BJ (cell line): ENCODE measurements around the gene CLOCK. TPM values are rescaled to one million over a fixed set of nuclear protein-coding genes. Genes with fewer than 3 reads are reported as not detected.

ENCODE experiments used
- CTCF ChIA-PET: fragments of 350-600 bp; formaldehyde crosslinking; extraction: SDS; loops from one replicate; lab custom pipeline; 2021; ENCODE audit warnings: antibody characterized with exemption, inconsistent platforms; lab: Yijun Ruan, JAX
- POLR2A ChIA-PET: fragments of 300-600 bp; sonication (Branson Sonifier 250); formaldehyde crosslinking; extraction: SDS; loops from one replicate; lab custom pipeline; 2021; ENCODE audit warnings: antibody characterized with exemption; lab: Charles Lee
- DNase-seq: peaks from one replicate; pipeline ENCODE4 v3.0.0-alpha.2; 2011; ENCODE audit warnings: low read depth
- H3K27me3 ChIP-seq: 2 replicates; pipeline ENCODE4 v1.6.0; 2011; ENCODE audit warnings: low read length; ENCODE audit not compliant: control insufficient read depth, insufficient read depth
- H3K36me3 ChIP-seq: 2 replicates; pipeline ENCODE4 v1.5.1; 2011; ENCODE audit warnings: low read length; ENCODE audit not compliant: control insufficient read depth, insufficient read depth
- H3K4me3 ChIP-seq: 2 replicates; pipeline ENCODE4 v1.5.1; 2011; ENCODE audit warnings: low read depth, mild to moderate bottlenecking, control low read depth, low read length
- polyA plus RNA-seq: library from polyadenylated mRNA; depleted of rRNA; stranded (reverse); fragments of >200 nt; gene quantifications from 2 replicates; pipeline ENCODE4 v1.2.3, GENCODE V29; 2011
- TF ChIP-seq, protein P1 (sequence below): IDR thresholded peaks from 2 replicates; pipeline ENCODE4 v1.5.1; 2011; ENCODE audit warnings: low read depth, mild to moderate bottlenecking, control low read depth, inconsistent platforms, low read length, moderate library complexity; ENCODE audit not compliant: insufficient read depth

CLOCK gene
- polyA plus RNA-seq, 1 experiment: 14.5 TPM

- ChIA-PET CTCF (no interaction called here), POLR2A (interaction anchor here (0.6 kb wide), 1 partner anchor 16 kb away, joined by 3 read pairs; no protein-coding TSS in a partner anchor)
- TF ChIP-seq, protein P1, sequence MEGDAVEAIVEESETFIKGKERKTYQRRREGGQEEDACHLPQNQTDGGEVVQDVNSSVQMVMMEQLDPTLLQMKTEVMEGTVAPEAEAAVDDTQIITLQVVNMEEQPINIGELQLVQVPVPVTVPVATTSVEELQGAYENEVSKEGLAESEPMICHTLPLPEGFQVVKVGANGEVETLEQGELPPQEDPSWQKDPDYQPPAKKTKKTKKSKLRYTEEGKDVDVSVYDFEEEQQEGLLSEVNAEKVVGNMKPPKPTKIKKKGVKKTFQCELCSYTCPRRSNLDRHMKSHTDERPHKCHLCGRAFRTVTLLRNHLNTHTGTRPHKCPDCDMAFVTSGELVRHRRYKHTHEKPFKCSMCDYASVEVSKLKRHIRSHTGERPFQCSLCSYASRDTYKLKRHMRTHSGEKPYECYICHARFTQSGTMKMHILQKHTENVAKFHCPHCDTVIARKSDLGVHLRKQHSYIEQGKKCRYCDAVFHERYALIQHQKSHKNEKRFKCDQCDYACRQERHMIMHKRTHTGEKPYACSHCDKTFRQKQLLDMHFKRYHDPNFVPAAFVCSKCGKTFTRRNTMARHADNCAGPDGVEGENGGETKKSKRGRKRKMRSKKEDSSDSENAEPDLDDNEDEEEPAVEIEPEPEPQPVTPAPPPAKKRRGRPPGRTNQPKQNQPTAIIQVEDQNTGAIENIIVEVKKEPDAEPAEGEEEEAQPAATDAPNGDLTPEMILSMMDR: no peak
- Histone ChIP-seq H3K36me3 (no peaks in the 10 kb centered on the region), H3K27me3 (no peaks in the 10 kb centered on the region), H3K4me3 (no peak overlapping the region)
- DNase-seq: no peak
Measured at GRCh38 chr4:55507612-55508011, 39.1 kb downstream of the CLOCK start.

- Histone ChIP-seq H3K4me3 (no peak overlapping the region), H3K27me3 (no peaks in the 10 kb centered on the region), H3K36me3 (no peaks in the 10 kb centered on the region)
- TF ChIP-seq, protein P1: no peak
- DNase-seq: no peak
- ChIA-PET CTCF (no interaction called here), POLR2A (no interaction called here)
Measured at GRCh38 chr4:55503169-55503568, 43.5 kb downstream of the CLOCK start.

DNA sequence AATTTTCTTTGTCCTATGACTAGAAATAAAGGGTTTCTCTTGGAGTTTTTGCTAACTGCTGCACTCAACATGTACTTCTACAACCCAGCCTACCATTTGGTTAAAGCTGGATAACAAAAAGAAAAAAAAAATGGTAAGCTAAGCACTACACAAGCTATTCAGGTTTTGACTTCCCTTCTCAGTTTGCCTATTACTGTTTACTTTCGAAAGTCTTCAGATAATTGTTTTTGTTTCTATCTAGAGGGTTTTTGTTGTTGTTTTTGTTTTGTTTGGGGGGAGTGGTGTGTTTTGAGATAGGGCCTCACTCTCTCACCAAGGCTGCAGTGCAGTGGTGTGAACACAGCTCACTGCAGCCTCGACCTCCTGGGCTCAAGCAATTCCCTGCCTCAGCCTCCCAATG lies 46.6 kb downstream of the CLOCK start:
- Histone ChIP-seq H3K4me3 (no peak overlapping the region), H3K27me3 (no peaks in the 10 kb centered on the region), H3K36me3 (no peaks in the 10 kb centered on the region)
- ChIA-PET POLR2A (no interaction called here), CTCF (interaction anchor here (0.8 kb wide), 1 partner anchor 50 kb away, joined by 3 read pairs; no protein-coding TSS in a partner anchor)
- DNase-seq: no peak
- TF ChIP-seq, protein P1: no peak

- POLR2A ChIA-PET: no interaction called here
- H3K27me3 ChIP-seq: no peaks in the 10 kb centered on the region
- H3K4me3 ChIP-seq: no peak overlapping the region
- CTCF ChIA-PET: interaction anchor here (0.8 to 1.1 kb wide), 2 partner anchors 15 to 50 kb away, joined by 3 read pairs; no protein-coding TSS in a partner anchor
- H3K36me3 ChIP-seq: no peaks in the 10 kb centered on the region
- TF ChIP-seq, protein P1: no peak
- no peak for DNase-seq
Measured at GRCh38 chr4:55499495-55499894, 47.2 kb downstream of the CLOCK start.

- Histone ChIP-seq H3K27me3 (no peaks in the 10 kb centered on the region), H3K36me3 (no peaks in the 10 kb centered on the region), H3K4me3 (no peak overlapping the region)
- no peak for DNase-seq
- CTCF ChIA-PET: no interaction called here
- POLR2A ChIA-PET: interaction anchor here (0.6 kb wide), 1 partner anchor 47 kb away, joined by 12 read pairs; no protein-coding TSS in a partner anchor
- TF ChIP-seq, protein P1: no peak
Measured at GRCh38 chr4:55498051-55498450, 48.7 kb downstream of the CLOCK start.
